ENCODE measurements around the gene KIDINS220.

KIDINS220 gene

DNA sequence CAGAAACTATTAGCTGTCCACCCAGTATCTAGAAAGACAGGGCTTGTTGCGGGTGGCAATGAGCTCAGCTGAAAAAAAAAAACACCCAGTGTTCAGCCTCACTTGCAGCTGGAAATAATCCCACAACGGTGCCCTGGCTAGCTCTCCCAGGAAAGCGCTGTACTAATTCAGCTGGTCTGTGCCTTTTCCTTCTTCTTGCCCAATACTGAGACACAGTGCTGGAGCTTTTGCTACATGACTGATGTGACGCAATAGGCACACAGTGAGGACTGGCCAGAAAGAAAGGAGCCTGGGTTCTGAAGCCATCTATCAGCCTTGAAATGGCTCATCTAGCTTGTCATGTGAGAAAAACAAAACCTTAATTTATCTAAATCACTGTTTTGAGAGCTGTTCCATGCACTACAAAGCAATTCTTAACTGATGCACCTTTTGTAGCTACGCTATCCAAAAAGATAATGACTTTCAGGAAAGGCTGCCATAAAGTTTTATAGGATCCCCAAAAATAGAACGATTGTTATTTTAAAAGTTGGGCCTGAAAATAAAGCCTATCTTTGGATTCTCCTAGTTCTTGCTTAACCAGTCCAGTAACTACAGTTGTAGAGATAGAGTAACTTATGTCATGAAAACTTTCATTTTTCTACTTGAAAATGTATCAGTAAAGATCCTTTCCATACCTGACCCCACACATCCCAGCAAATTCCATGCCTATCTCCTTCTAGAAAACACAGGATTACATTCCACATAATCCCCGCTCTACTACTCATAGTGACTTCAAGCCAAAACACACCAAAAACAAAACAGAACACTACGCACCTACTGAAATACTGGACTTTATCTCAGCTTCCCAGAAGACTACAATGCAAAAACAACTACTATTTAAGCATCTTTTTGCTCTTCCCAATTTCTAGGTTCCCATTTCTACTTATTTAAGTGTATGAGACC, 15.9 kb downstream of the KIDINS220 start:
- in situ Hi-C loops (cut with HindIII; ENCODE audit: low pct_ligation_motif_present, low pct_unique_long_range_greater_than_20kb, low sequenced_read_pairs): no loop called here
- no peak for DNase-seq

- in situ Hi-C loops (cut with HindIII; ENCODE audit: low pct_ligation_motif_present, low pct_unique_long_range_greater_than_20kb, low sequenced_read_pairs): no loop called here
- no peak for DNase-seq
Observed at GRCh38 chr2:8819948-8820347, 17.5 kb downstream of the KIDINS220 start.

- peak; percentile 40 for DNase-seq
- in situ Hi-C loops (cut with HindIII; ENCODE audit: low pct_ligation_motif_present, low pct_unique_long_range_greater_than_20kb, low sequenced_read_pairs): no loop called here
Observed at GRCh38 chr2:8819194-8819593, 18.2 kb downstream of the KIDINS220 start.

GRCh38 chr2:8817221-8817620, 20.2 kb downstream of the KIDINS220 start:
- DNase-seq: no peak
- in situ Hi-C loops (cut with HindIII; ENCODE audit: low pct_ligation_motif_present, low pct_unique_long_range_greater_than_20kb, low sequenced_read_pairs): no loop called here

GRCh38 chr2:8806885-8807704, 30.3 kb downstream of the KIDINS220 start:
- in situ Hi-C loops (cut with HindIII; ENCODE audit: low pct_ligation_motif_present, low pct_unique_long_range_greater_than_20kb, low sequenced_read_pairs): no loop called here
- no peak for DNase-seq

DNA sequence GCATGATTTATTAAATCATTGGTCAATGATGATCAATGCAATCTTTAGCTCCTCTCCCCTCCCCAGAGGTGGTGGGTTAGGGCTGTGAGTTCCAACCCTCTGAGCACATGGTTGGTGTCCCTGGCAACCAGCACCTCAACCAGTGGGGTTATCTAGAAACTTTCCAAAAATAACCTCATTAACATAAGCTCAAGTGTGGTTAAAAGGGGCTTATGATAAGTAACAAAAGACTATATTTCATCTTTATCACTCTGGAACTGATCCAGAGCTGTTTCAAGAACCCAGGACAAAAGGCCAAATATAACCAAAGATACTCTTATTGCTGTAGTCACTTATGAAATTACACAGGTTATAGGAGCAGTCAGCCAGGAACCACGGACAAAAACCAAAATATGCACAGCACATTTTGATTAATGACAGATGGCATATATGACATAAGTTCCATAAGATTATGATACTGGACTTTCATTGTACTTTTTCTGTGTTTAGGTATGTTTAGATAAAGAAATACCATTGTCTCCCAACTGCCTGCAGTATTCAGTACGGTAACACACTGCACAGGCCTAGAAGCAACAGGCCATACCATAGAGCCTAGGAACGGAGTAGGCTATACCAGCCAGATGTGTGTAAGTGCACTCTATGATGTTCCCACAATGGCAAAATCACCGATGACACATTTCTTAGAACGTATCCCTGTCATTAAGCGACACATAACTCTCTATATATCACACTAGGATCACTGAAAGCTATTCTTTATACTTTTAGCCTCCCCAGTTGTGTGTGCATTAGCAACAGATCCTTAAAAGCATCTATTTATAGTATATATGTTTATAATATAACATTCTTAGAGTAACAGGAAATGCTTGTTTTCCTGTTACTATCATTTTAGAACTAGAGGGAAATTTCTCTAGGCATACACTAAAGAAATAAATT, 31.9 kb downstream of the KIDINS220 start:
- no peak for DNase-seq
- in situ Hi-C loops (cut with HindIII; ENCODE audit: low pct_ligation_motif_present, low pct_unique_long_range_greater_than_20kb, low sequenced_read_pairs): no loop called here

DNA sequence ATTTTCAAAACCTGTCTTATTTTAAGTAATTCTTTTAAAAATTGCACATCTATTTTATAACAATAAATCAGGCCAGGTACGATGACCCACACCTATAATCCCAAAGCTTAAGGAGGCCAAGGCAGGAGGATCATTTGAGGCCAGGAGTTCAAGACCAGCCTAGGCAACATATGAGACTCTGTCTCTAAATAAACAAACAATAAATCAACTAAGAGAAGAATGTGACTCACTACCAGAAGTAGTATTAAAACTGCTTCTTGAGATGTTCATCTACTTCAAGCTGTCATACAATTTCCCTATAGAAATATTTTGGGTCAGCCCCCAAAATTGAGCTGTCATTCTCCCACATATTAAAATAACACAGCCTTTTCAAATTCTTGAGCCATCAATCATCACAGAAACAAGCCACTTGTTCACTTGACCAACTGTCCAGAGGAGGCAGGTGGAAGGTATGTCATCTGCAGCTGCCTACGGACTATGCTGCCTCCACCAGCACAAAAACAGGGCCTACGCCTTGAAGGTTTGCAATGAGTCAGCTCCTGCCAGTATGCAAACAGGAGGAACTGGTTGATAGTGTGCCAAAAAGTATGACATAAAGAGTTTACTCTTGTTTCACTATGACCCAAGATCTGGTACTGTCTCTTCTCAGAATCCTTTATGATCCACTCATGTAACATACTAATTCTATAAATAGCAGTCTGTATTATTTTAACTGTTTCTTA, 33.6 kb downstream of the KIDINS220 start:
- in situ Hi-C loops (cut with HindIII; ENCODE audit: low pct_ligation_motif_present, low pct_unique_long_range_greater_than_20kb, low sequenced_read_pairs): no loop called here
- peak; percentile 85 for DNase-seq

DNA sequence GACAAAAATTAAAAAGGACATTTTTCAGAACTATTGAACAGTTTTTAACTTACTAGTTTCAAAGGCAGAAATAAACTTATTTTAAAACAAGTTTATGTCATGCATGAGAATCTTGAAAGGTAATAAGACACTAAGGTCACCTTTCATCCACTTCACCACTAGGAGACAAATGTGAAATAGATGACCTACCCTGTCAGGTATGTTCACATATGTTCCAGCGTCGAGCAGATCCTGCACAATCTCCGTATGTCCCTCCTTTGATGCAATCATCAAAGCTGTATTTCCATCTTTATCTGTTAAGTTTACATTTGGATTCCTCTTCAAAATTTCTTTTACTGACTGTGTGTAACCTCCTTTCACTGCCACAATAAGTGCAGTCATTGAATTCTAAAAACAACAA, 34.7 kb downstream of the KIDINS220 start:
- in situ Hi-C loops (cut with HindIII; ENCODE audit: low pct_ligation_motif_present, low pct_unique_long_range_greater_than_20kb, low sequenced_read_pairs): no loop called here
- DNase-seq: no peak

GRCh38 chr2:8800821-8801220, 36.6 kb downstream of the KIDINS220 start:
- DNase-seq: no peak
- in situ Hi-C loops (cut with HindIII; ENCODE audit: low pct_ligation_motif_present, low pct_unique_long_range_greater_than_20kb, low sequenced_read_pairs): no loop called here

DNA sequence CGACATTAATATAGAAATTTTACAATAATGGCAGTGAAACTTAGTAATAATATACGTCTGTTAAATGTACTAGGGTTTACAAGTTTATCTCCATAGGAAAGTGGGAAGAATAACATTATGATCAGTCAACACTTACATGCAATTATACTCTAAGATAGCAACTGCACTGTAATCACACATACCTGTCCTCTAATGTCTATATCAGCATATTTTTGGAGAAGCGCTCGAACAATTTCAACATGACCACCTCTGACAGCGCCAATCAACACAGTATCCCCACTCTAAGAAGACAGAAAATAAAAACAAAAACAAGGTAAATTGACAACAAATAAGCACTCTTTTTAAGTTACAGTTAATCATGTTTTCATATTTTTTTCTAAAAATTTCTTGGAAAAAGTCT, 37.2 kb downstream of the KIDINS220 start:
- no peak for DNase-seq
- in situ Hi-C loops (cut with HindIII; ENCODE audit: low pct_ligation_motif_present, low pct_unique_long_range_greater_than_20kb, low sequenced_read_pairs): no loop called here

DNA sequence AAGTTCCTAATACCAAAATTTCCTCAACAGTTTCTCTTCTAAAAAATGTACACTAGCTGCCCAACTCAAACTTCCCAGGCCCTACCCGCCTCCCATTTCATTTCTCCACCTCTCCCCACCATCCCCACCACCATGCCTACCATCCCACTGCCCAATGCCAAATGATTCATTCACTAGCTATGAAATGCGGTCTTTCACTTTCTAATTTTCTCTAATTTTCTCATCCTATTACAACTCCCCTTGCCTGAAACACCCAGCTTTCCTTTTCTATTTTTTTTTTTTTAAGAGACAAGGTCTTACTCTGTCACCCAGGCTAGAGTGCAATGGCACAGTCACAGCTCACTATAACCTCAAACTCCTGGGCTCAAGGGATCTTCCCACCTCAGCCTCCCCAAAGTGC, 38.4 kb downstream of the KIDINS220 start:
- DNase-seq: no peak
- in situ Hi-C loops (cut with HindIII; ENCODE audit: low pct_ligation_motif_present, low pct_unique_long_range_greater_than_20kb, low sequenced_read_pairs): no loop called here

GRCh38 chr2:8798393-8798792, 39.0 kb downstream of the KIDINS220 start:
- no peak for DNase-seq
- in situ Hi-C loops (cut with HindIII; ENCODE audit: low pct_ligation_motif_present, low pct_unique_long_range_greater_than_20kb, low sequenced_read_pairs): no loop called here

- in situ Hi-C loops (cut with HindIII; ENCODE audit: low pct_ligation_motif_present, low pct_unique_long_range_greater_than_20kb, low sequenced_read_pairs): no loop called here
- no peak for DNase-seq
Observed at GRCh38 chr2:8797682-8798081, 39.7 kb downstream of the KIDINS220 start.

GRCh38 chr2:8796878-8797550, 40.4 kb downstream of the KIDINS220 start:
- DNase-seq: no peak
- in situ Hi-C loops (cut with HindIII; ENCODE audit: low pct_ligation_motif_present, low pct_unique_long_range_greater_than_20kb, low sequenced_read_pairs): no loop called here

- in situ Hi-C loops (cut with HindIII; ENCODE audit: low pct_ligation_motif_present, low pct_unique_long_range_greater_than_20kb, low sequenced_read_pairs): no loop called here
- DNase-seq: no peak
Observed at GRCh38 chr2:8796315-8796848, 41.0 kb downstream of the KIDINS220 start.

GRCh38 chr2:8794923-8795825, 42.2 kb downstream of the KIDINS220 start:
- no peak for DNase-seq
- in situ Hi-C loops (cut with HindIII; ENCODE audit: low pct_ligation_motif_present, low pct_unique_long_range_greater_than_20kb, low sequenced_read_pairs): no loop called here
